Activated T-cell treated with anti-CD3 and anti-CD28 coated beads for 24 hours (primary cell): ENCODE data around the gene CTIF.

Experiments used
- DNase-seq: peaks from one replicate; pipeline ENCODE4 v3.0.0-alpha.2; 2020; ENCODE audit warnings: low read depth

The CTIF gene

DNA sequence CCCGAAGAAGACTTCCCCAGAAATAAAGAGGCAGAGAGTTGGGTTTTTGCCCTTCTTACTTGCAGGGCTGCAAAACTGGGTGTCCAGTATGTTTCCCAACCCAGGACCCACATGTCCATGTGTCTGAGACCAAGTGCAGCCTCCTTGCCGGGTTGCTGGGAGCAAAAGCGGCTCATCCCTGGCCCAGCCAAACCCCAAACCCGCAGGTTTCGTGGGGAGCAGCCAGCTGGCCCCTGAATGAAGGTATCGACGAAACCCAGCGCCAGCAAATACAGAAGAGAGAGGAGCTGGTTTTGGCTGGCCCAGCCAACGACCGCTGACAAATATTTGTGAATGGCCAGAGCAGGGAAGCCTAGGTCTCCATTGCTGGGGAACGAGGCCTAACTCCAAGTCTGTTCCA lies 214.9 kb downstream of the CTIF start:
- no peak for DNase-seq

DNA sequence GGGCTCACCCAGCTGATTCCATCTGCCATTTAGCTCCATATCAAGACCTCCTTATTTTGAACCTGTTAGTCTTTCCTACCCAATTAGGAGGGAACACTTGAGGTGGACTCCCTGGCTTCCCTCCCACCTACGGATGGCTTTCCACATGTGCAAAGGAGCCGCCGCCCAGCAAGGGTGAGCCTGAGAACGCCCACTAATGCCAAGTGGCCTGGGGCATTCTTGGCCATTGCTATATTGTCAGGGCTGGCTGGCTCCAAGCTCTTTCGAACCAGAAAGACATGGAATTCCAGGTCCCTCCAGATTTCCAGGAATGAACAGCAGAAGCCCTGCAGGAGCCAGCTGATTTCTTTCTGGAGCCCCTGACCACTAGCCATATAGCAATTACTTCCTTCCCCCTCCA lies 215.7 kb downstream of the CTIF start:
- DNase-seq = no peak

DNA sequence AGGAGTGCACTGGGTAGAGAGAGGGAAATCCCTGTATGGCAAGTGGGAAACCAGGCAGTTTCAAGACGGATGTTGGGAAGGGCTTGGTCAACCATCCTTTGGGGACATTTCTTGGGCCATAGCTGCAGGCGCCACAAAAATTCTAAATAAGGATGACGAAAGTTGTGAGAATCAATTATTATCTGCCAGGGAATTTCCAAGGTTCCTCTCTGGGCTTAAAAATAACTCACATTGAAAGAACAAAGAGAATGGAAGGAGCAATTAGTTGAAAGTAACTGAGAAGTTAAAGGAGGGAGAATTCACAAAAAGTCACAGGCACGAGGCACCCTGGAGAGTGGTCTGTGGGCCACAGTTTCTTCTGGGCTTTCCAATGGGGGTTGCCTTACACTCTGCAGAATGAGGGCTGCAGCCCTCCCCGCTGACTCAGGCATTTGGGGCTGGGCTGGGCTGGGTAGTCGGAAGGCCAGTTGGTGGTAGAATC lies 216.2 kb downstream of the CTIF start:
- DNase-seq = no peak

DNA sequence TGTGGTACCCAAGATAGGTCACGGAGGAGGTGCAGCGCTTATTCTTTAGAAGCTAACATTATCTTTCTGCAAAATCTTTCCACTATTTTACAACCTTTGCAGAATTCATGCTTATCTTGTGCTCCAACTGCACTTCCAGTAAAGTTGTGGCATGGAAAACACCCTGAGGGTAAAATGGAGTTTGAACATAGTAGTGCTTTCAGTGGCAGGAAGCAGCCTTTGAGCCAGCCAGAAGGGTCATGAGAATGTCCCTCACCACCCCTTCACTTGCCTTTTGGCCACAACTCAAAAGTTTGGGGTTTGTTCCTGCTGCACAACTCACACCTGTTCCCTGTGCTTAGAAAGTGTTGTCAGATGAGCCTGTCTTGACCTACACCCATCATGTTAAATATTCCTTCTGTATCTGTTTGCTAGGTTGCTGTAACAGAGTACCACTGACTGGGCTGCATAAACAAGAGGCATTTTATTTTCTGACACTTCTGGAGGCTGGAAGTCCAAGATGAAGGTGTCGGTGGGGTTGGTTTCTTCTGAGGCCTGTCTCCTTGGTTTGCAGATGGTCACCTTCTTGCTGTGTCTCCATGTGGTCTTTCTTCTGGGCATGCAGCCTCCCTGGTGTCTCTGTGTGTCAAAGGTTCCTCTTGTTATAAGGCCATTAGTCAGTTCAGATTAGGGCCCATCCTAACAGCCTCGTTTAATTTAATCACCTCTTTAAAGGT lies 217.8 kb downstream of the CTIF start:
- no peak for DNase-seq

DNA sequence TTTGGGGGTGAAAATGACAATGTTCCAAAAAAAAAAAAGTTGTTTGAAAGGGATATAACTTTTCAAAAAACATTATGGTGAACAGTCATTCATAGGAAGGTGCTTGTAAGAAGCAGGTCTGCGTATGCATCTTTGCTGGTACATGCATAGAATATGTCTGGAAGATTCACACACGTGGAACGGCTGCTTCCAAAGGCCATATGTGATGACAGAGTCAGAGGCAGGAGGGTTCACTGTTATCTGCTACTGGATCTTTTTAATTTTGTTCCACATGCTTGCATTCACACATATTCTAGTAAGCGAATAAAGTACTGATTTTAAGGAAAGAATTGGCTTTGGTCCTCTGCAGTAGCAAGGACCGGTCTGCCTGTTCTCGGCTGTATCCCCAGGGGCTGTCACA lies 218.5 kb downstream of the CTIF start:
- no peak for DNase-seq

DNA sequence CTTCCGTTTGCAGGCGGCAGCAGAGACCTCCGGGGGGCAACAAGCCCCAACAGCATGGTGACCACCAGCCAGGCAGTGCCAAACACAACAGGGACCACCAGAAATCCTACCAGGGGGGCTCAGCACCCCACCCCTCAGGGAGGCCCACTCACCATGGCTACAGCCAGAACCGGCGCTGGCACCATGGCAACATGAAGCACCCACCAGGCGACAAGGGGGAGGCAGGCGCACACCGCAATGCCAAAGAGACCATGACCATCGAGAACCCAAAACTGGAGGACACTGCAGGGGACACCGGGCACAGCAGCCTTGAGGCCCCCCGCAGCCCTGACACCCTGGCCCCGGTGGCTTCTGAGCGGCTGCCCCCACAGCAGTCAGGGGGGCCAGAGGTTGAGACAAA lies 219.1 kb downstream of the CTIF start:
- no peak for DNase-seq

DNA sequence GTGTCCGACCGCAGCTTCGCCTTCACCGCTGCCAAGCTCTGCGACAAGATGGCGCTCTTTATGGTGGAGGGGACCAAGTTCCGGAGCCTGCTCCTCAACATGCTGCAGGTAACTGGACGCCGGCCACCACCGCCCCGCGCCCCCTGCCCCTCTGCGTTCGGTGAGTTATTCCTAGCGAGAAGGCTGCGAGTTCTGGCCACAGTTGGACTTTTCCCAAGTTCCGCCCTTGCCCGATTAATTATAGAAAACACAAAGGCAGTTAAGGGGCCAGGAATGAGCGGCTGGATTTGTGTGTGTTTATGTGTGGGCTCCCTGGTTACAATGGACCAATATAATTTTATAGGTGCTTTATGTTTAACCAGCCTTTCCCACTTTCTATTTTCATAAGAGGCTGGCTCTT lies 222.8 kb downstream of the CTIF start:
- no peak for DNase-seq

DNA sequence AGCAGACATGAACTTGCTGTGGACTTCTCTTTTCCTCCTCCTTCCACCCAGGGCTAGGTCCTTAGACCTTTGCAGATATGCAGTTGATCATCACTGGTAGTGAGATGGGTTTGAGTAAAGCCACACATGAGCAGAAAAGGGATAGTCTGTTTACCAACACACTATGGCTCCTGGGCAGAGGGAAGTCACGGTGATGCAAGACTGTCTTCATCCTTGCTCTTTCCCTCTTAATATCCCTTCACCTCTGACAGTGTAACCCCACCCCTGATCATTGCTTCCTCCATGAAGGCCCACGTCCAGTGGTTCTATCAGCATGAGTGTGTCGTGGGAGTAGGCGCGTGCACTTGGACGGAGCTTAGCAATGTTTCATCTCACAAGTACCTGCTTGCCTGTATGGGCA lies 223.2 kb downstream of the CTIF start:
- no peak for DNase-seq

DNA sequence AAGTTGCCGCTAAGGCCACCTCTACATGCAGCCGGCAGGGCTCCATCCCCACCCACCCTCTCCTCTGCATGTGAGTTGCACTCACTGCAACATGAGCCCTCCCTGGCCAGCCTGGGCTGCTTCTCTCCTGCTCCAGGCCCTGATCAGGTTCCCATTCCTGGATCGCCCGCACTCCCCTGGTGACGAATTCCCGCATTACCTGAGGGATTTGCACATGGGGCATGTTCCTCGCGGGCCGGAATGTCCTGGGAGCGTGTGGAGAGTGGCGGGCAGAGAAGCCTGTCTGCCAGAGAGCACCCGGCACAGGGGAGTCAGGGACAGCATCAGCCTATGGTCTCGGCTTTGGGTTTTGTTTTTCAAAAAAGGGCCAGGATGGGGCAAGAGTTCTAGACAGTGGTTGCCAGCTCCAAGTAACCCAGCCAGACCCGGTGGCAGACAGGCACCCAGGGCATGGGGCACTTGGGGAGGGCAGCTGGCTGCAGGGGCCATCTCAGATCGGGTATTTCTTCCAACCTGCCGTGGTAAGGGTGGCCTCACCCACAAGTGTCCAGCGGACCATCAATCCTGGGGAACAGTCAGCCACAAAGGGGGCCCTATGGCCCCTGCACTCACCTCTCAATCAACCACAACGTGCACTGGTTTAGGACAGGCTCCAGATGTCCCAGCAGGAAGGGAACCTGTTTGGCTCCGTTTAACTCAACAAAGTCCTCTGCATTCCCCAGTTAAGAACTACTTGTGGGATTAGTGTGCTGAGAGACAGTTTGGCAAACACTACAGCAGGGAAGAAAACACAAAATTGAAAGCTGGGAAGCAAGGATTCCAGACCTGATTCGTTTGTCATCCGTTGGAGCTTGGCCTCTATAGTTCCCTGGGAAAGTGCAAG lies 224.2 kb downstream of the CTIF start:
- no peak for DNase-seq

DNA sequence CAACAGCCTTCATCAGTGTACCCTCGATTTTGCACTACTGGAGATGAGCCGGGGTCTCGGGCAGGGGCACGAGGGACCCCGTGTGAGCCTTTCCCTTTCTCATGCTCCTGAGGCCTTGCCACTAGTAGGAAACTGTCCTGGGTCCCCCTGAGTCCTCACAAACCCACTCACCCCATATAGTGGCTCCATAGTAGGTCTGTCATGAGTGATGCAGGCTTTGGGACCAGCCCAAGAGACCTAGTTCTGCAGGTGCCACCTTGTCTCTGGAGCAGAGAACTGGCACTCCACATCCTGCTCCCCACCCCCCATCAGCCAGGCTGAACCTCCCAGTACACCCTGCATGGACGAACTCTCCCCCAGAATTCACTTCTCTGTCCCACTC lies 224.9 kb downstream of the CTIF start:
- no peak for DNase-seq

DNA sequence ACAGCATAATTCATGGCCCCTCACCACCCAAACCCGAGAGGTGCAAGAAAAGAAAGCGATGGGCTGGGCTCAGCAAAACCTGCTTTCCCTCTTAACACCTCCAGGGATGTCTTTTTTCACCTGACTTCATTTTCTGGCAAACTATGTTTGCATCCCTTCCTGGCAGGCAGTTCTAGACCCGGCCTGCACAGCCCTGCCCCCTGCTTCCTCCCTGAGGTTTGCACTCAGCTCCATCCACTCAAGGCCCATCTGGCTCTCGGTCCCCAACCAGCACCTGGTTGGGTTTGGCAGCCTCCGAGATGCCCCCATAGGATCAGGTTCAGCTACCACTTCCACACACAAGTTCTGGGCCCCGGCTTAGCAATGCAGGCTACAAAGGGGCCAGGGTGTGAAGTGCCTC lies 226.2 kb downstream of the CTIF start:
- no peak for DNase-seq

DNA sequence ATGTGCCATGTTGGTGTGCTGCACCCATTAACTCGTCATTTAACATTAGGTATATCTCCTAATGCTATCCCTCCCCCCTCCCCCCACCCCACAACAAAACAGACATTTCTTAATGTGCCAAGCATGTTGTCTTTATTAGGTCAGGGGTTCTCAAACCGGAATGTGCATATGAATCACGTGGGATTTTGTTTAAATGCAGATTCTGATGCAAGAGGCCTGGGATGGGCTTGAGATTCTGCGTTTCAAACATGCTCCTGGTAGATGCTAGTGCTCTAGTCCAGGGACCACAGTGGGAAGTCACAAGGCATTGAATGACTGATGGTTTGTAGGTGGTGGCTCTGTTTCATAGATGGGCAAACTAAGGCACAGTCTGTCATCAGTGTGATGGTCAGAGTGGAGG lies 227.2 kb downstream of the CTIF start:
- no peak for DNase-seq

DNA sequence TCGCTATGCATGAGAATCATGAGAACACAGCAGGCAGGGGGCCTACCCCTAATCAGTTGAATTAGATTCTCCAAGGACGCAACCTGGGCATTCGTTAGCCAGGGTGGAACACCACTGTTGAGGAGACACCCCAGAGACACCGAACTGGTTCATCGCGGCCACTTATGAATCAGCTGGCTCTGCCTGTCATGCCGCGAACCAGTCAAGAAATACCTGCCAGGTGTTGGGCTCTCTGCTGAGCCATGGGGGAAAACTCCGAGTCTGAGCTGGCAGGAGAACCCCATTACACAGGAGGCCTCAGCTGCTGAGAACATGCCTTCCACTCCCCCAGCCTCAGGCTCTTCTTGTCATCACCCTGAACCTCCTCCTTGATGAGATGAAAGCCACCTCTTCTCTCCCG lies 227.7 kb downstream of the CTIF start:
- DNase-seq = no peak

DNA sequence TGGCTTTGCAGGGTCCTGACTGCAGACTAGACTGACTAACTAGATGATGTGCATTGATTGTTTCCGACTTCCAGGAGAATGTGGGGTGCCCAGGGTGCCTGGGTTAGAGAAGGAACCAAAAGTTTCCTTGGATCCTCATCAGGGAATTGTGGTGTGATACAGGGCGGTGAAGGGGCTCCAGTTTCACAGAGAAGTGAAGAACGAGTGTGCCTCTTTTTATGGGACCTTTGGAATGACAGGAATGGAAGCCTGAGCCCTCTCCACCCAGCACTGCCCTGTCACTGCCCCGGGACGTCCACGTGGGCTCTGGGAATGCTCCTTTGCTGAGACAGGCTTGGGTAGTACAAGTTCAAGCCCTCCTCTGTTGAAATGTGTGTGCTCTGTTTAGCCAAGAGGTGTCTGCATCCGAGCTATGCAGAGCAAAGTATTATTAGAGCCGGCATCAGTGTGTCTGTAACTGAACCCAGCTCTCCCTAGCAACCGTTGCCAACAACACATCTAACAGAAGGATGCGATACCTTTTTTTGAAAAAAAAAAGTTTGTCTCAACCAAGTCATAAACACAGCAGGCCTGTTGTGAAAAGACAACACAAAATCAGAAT lies 228.4 kb downstream of the CTIF start:
- DNase-seq = no peak

DNA sequence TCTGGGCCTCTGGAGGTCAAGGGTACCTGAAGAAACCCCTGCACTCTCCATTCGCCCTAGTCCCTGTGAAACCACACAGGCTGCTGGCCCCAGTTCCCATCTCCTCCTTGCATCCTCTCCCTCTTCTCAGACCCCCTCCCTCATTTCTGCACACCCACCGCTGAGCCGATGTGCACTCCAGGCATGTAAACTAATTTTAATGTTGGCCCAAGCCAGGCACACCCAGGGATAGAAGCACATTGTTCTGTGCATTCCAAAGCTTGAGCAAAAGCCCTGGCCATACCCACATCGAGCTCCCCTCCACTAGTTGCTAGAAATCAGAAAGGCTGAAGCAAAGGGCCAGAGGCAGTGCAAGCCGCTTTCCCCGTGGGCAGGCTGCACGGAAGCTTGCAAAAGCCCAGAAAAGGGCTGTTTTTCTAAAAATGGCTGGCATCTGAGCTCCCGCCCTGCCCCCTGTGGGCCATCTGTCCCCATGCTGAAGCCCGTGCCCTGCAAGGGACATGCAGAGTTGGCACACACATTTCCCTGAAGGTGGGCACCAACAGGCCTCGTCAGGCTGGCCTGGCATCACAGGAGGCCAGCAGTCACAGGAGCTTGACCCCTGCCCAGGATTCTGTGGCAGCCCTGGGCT lies 230.3 kb downstream of the CTIF start:
- DNase-seq = no peak

DNA sequence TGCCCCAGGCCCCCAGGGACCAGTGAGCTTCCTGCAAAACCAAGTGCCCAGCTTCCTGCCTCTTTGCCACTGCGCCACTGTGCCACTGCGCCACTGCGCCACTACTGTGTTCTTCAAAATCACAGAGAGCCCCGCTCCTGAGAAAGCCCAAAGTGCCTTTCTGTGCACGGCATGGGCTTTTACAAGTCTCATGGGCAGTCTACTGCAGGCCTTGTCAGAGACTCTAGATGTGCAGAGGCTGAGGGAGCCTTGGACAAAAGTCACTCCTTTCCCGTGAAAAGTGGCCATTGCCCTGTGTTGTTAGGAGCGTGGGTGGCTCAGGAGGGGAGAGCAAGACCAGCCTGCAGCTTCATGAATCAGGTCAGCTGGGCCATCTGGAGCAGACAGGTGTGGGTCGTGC lies 231.4 kb downstream of the CTIF start:
- no peak for DNase-seq

DNA sequence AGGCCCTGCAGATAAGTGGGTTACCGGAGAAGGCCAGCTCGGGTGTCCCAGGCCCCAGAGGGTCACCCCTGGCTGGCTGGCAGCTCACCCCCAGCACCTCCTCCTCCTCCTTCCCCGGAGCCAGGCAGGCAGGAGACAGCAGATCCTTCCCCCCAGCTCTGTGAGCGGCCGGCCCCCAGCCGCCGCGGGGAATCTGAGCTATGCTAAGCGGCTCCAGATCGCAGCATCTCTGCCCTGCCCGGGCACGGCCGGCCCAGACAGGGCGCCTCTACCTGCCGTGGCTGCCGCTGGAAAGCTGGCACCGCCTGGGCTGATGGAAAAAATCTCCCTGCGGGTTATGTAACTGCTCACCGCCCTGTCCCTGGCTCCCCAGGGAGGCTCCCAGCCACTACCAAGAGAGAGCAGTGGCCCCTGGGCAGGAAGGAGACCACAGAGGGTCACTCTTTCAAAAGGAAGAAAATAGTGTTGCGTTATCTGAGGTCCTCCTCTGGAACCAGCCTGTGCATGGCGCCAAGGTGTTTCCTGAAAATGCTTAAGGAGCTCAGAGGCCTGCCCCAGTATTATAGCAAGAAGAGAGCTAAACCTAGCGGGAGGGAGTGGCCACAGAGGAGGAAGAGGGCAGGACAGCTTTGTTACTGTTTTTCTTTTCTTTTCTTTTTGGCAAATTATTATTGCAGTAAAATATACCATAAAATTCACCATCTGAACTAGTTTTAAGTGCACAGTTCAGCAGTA lies 233.0 kb downstream of the CTIF start:
- DNase-seq = no peak

DNA sequence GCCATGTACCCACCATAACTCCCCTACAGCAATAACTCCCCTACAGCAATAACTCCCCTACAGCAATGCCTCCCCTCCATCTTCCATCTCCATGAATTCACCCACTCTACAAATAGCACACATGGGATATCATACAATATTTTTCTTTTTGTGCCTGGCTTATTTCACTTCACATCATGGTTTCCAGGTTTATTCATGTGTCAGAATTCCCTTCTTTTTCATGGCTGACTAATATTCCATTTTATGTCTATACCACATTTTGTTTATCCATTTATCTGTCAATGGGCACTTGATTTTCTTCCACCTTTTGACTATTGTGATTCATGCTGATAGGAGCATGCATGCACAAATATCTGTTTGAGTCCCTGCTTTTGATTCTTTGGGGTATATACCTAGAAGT lies 233.6 kb downstream of the CTIF start:
- no peak for DNase-seq

DNA sequence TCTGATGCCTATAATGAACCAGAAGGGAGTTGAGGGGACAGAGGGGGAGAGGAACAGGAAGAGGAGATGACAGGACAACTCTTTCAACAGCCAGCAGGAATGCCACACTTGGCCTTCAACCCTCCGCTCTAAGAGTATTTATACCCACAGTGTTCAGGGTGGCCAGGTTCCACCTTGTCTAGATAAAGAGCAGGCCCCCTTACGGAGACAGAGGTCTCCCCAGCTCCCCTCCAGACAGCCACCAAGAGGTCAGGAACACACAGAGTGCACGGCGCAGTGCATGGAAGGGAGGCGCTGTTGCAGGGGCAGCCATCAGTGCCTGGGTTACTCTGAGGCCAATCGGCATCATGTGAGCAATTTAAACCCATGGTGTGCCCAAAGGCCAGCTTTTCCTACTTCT lies 235.0 kb downstream of the CTIF start:
- no peak for DNase-seq

DNA sequence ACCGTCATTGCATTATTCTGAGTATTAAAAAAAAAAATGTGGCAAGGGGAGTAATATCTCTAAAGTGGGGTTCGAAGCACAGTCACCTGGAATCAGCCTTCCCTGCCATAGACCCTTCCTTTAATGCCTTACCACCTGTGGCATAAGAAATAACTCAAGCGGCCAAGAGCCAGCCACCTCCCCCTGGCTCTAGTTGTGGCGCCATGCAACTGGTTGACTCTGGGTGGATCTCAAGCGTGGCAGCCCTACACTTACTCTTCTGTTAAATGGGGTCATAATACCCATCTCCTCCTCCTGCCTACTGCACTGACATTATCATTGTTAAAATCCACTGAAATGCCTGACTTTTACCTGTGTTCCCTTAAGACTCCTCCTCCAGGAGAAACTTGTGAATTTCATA lies 236.1 kb downstream of the CTIF start:
- no peak for DNase-seq

DNA sequence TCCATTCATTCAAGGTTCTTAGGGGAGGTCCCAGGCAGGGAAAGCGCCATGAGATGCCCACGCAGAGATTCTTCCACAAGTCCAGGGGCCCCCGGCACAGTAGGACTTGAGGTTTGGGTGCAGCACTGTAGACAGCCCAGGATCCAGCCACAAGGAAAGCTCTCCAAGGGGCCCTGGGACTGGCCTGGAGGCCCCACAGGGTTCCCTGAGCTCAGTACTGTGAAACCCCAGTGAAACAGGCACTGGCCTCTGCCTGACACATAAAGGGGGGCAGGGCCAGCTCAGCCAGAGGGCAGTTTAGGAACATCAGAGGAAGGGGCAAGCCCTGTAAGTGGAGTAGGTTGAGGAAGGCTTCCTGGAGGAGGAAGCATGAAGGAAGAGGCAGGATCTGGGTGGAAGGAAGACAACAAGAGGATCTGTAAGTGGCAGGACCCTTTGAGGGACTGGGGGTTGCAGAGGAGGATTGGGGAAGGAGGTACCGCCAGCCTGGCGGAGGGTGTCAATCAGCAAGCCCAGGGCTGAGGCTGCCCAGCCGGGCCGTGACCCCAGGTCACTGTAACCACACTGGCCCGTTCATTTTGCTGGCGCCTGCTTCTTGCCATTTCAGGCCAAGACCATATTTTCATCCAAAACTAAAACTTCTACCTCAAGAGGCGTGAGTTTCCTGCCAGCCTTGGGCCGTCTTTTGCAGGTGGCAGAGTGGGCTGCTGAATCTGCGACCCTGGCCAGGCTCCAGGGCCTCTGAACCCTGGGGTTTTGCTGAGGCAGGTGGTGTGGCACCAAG lies 236.7 kb downstream of the CTIF start:
- no peak for DNase-seq
